Measurements from ENCODE around the gene GALC.

The GALC gene

GRCh38 chr14:88005978-88006851 is 13.2 kb upstream of the GALC start:
- no peak for DNase-seq (ENCODE audit: low spot score)

DNA sequence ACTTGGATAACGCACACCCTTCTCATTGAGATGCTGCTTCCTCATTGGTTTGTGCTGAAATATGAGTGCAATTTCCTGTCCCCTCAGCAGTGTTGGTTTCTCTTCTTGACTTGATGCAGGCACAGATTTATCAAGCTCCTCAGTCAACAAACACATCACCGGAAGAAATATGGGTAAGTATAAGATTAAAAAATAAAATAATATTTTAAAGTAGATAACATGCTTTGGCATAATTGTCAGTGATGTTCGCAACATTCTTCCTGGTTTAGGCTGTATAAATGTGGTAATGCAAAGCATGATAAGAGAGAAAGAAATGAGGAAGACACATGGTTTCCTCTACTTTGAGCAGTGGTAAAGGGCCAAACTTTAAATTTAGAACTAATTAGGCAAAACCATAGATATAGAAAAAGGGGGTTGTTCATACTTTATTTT is 12.1 kb upstream of the GALC start, which contains the start of gene GPR65:
TSS of gene GPR65 (plus strand) at position 86 of the 432 bp plus-strand sequence. CDS start 5,713 bp downstream, outside the sequence.
- DNase-seq (ENCODE audit: low spot score), result no peak

- no peak for DNase-seq (ENCODE audit: low spot score)
Measured at GRCh38 chr14:88004506-88005036, 11.6 kb upstream of the GALC start.

DNA sequence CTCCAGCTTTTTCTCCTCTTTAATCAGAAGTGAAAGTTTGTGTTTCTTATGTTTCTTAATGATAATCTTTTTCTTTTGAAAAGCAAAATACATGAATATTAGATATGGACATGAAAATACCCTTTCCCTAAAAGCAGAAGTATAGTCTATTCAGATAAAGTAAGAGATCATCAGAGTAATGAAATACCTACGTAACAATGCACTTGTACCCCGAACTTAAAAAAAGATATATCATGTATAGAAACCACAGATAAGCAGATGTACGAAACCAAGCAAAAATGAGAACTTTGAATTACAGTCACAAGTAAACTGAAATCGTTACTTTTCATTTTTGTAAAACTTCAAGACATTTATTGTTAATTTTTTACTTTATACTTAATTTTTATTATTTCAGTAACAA is 10.4 kb upstream of the GALC start:
- DNase-seq (ENCODE audit: low spot score), result no peak

DNA sequence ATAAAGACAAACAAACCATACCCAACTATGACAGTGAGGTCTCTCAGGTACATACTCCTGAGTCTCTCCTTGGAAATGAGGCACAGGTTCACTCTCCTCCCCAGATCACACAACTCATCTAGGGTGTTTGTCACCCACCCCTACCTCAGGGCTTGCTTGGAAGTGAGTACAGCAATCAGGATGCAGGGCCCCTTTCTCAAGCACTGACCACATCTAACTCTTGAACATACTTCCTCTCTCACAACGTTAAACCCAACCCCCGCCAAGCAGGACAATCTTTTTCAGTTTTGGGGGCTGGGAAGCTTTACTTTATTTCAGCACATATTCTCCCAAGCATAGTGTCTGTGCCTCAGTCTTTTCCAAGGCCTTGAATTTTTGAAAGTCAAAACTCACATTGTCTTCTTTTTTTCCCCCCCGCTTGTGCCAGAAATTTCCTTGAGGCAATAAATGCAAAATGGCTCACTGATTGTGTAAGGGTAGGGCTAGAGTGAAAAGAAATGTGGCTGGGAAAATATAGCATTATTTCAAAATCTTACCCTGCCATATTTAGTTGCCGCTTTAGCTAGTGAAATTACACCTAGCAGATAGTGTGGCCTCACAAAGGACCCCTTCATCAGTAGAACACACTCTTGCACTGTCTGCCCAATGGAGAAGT is 9.6 kb upstream of the GALC start:
- DNase-seq (ENCODE audit: low spot score), result no peak

DNA sequence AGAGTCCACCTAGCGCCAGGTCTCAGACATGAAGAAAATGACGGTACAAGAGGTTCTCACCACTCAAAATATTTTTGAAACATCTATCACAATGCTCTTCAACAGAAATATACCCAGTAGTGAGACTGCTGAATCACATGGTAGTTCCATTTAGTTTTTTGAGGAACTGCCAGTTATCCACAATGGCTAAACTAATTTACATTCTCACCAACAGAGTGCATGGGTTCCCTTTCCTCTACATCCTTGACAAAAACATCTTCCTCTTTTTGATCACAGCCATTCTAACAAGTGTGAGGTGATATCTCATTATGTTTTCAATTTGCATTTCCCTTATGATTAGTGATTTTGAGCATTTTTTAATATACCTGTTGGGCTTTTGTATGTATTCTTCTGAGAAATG is 6.3 kb upstream of the GALC start:
- no peak for DNase-seq (ENCODE audit: low spot score)

DNA sequence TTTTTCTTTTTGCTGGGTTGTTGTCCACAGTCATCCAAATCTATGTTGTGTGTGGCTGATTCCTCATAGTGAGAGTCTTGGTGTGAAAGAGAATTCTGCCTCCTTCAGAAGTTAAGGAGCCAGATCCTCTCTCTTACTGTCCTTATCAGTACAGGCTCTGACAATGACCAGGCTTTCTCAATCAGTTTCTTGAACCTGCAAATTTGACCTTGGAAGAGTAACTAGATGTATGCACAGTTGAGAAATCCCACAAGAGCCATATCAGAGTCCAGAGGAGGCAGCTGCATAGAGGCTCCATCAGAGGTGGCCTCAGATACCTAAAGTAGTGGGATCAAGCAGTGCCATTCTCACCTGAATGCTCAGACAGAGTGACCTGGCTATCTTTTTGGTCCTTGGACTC is 5.5 kb upstream of the GALC start:
- DNase-seq (ENCODE audit: low spot score), result no peak

DNA sequence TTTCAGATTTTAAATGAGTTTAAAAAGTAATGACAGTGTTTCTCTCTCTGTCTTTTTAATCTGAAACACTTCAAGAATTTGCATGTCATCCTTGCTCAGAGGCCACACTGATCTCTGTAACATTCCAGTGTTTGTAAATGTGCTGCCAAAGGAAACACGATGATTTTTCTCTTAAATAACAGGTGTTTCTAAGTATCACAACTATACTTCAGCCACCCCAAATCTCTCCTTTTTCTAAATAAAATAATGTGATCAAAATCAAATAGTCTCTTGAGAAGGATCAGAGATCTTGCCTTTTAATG is 3.3 kb upstream of the GALC start:
- DNase-seq (ENCODE audit: low spot score), result no peak

DNA sequence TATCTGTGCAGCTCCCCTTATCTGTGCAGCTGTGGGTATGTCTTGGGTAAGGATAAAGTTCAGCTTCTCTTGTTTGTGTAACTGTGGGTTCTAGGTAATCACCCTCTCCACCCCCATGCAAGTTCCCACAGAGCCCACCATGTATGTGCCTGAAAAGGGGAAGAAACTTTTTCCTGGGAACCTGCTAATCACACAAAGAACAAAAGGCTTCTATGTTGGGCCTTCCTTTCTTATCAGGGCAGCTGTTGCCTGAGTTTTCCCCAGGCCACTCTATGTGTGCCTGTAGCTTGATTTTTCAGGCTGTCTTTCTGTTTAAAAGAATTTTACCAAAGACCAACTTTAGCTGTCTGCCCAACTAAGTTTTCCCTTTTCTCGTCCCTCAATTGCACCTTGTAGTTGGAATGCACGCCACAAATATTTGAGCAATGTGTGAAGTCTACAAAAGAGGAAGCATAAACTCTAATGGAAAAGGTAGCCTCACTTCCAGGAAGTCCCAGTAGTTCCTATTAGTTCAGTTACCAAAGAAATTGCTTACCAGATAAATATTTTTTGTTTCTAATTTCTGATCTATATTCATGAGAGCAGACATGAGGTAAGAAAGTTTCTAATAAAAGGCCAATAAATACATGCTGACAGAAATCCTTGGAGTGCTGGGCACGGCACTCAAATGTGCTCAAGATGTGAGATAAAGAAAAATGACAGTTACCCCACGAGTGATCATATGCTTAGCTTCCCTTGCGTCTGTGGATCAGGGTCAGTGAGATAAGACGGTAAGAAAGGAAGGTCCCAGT is 2.7 kb upstream of the GALC start:
- no peak for DNase-seq (ENCODE audit: low spot score)

DNA sequence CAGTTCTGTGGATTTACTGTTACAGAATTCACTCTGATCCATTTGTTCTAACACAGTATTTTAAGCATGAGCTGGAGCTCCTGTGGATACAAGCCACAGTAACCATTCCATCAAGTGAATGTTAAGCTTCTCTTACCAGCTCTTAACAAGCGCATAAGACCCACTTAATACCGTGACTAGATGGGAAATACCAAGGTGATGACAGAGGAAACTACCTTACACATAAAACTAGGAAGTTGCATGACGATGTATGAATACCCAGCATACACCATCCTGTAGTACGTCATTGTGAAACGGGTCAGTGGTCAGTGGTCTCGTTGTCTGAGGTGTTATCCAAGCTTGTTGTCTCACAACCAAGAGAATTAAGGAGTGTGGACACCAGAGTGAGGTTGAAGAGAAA is 2.0 kb upstream of the GALC start:
- no peak for DNase-seq (ENCODE audit: low spot score)

DNA sequence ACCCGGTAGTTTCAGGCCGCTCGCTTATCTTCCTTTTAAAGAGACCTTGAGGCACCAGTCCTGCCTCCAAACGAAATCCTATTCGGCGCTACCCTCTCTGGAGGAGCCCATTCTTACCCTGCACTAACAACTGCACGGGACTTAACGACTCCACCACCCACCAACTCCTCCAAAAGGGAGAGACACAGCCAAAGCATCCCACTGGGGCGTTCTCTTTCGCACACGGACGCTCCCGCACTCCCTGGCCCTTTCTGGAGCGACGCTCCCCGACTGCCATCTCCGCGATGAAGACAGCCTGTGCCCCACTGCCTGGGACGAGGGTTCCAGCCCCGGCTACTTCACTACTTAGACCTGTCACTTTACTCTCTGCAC is 650 bp downstream of the GALC start:
- DNase-seq (ENCODE audit: low spot score), result no peak

DNA sequence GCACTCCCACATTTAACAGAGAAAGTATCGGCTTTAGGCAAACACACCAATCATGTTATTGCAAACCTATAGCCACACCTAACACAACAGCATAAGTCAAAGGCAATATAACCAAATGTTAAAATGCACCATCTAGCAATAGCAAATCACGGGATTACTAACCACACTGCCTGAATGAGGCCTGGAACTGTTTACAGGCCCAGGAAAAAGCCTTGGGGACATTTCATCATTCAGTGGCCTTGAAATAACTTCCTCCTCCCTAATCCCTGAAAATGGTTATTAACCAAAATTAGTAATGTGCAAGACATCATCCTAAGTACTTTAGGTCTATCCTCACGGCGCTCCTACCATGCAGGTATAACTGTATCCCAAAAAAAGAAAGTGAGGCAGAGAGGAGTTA is 2.3 kb downstream of the GALC start:
- DNase-seq (ENCODE audit: low spot score), result no peak

DNA sequence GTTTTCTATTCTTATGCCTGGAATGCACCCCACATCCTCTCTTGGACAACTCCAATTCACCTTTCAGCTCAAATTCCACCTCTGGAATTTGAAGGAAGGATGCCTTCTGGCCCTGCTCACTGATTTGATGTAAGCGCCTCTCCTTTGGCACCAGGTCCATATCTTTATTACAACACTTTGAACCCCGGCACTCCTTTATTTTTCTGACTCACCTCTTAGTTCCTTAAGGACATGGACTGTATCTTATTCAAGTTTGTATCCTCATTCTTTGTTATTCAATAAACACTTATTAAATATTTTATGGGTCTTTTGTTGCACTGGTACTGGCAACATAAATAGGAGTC is 3.1 kb downstream of the GALC start:
- DNase-seq (ENCODE audit: low spot score), result no peak

GRCh38 chr14:87989221-87989955 is 3.6 kb downstream of the GALC start:
- DNase-seq (ENCODE audit: low spot score), result no peak

DNA sequence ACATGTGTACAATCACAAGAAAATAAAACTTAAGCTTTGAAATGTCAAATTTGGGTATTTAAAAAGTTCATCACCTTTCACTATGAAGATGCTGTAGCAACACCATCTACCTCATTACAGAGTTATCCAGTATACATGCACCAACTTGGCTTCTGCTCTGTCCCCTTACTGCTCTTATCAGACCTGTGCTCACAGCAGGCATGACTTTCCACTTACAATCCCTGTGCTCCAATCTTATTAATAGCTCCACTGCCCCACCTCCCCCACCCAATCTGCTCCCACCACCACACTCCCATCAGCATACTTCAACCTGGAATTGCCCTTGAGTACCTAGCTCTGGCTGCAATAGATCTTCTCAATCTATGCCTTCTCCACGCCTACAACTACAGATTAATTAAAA is 13.3 kb downstream of the GALC start:
- no peak for DNase-seq (ENCODE audit: low spot score)

DNA sequence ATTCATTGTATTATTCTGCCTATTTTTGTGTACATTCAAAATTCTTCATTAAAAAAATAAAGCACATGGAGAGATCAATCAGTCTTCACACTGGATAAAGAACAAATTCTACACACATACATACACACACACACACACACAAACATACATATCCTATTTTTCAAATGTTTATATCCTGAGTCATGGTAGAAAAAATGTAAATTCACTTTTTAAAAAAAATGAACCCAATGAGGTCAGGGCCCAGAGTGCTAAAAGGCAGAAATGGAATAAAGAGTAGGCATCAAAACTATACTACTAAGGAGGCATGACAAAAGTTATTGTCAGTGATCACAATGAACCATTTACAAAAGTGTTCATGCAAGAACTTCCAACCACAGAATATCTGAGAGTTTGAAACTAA is 17.3 kb downstream of the GALC start:
- no peak for DNase-seq (ENCODE audit: low spot score)

DNA sequence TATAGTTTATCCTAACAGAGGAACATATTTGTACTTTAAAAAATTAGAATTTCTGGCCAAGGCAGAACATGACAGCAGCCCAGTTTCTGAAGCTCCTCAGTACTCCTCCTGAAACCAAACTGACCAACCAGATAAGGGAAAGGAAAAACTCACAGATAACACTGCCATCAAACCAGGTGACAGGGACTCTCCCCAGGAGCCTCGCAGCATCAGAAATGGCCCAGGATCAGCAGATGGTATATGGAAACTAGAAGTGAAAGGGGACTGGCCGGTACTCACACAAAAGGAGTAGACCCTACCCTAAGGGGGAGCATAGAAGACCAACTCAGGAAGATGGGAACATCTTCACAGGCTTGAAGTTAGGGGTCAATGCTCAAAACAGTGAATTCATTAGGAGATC is 22.0 kb downstream of the GALC start:
- no peak for DNase-seq (ENCODE audit: low spot score)

- DNase-seq (ENCODE audit: low spot score), result no peak
Measured at GRCh38 chr14:87967496-87967895, 25.5 kb downstream of the GALC start.

DNA sequence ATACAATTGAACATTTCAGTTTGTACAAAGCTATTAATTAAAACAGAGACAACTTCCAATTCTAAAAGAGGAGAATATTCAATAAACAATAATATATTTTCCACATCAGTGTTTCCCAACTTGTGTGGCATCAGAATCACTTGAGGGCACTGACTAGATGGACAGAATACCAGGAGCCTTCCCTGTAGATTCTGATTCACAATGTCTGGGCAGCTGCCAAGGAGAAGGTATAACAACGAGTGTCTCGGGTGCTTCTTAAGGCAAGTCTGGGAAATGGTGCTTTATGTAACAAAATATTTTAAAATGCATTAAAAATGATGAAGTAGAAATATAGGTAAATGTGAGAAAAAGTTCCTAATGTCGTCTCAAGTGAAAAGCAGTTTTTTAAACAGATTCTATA is 26.2 kb downstream of the GALC start:
- no peak for DNase-seq (ENCODE audit: low spot score)

- DNase-seq (ENCODE audit: low spot score), result no peak
Measured at GRCh38 chr14:87961246-87961645, 31.7 kb downstream of the GALC start.

GRCh38 chr14:87960013-87960787 is 32.8 kb downstream of the GALC start:
- no peak for DNase-seq (ENCODE audit: low spot score)

Measured in ecto neural progenitor cell (in vitro differentiated cells).